HUDEP-2 (cell line): ENCODE results near the gene GALNT9.
"Not testable (repeated sequence)": the region's sequence is repeated elsewhere in the genome, so short reads cannot be mapped to it uniquely, and the experiment has no call there.

ENCODE experiments used
- DNase-seq, 76 experiments: peaks; one replicate each; lab custom pipeline; 2025; ENCODE audit not compliant: unreplicated experiment in 76 of 76; lab: John Stamatoyannopoulos, UW

Gene GALNT9

GRCh38 chr12:132315951-132316350, 13.4 kb downstream of the GALNT9 start:
- DNase-seq, result no peak

GRCh38 chr12:132315507-132315906, 13.9 kb downstream of the GALNT9 start:
- DNase-seq, result no peak

- no peak for DNase-seq
These were observed 14.7 kb downstream of the GALNT9 start for GRCh38 chr12:132314516-132315233.

GRCh38 chr12:132314035-132314434, 15.4 kb downstream of the GALNT9 start:
- DNase-seq, result no peak

GRCh38 chr12:132313182-132313581, 16.2 kb downstream of the GALNT9 start:
- no peak for DNase-seq

GRCh38 chr12:132312516-132312915, 16.9 kb downstream of the GALNT9 start:
- DNase-seq, result no peak

- DNase-seq, result no peak
These were observed 18.0 kb downstream of the GALNT9 start for GRCh38 chr12:132311201-132311915.

GRCh38 chr12:132310181-132311040, 19.0 kb downstream of the GALNT9 start:
- no peak for DNase-seq

GRCh38 chr12:132309596-132310086, 19.7 kb downstream of the GALNT9 start:
- no peak for DNase-seq

GRCh38 chr12:132308853-132309595, 20.4 kb downstream of the GALNT9 start:
- no peak for DNase-seq

GRCh38 chr12:132307976-132308852, 21.2 kb downstream of the GALNT9 start:
- DNase-seq, result no peak

GRCh38 chr12:132306885-132307191, 22.6 kb downstream of the GALNT9 start:
- DNase-seq, result no peak

- DNase-seq, result no peak
These were observed 23.2 kb downstream of the GALNT9 start for GRCh38 chr12:132305991-132306884.

- DNase-seq, result no peak
These were observed 23.8 kb downstream of the GALNT9 start for GRCh38 chr12:132305560-132305966.

- DNase-seq, result not testable (repeated sequence)
These were observed 24.5 kb downstream of the GALNT9 start for GRCh38 chr12:132304866-132305265.

- not testable (repeated sequence) for DNase-seq
These were observed 25.5 kb downstream of the GALNT9 start for GRCh38 chr12:132303853-132304373.

GRCh38 chr12:132302466-132303358, 26.7 kb downstream of the GALNT9 start:
- no peak for DNase-seq
